NB4 (cell line): ENCODE measurements around the gene GCAT.
A peak's percentile ranks its signal among the peaks of the same experiment; 100 is the strongest.

ENCODE experiments used
- DNase-seq: peaks from one replicate; pipeline ENCODE4 v3.0.0; 2010; ENCODE audit warnings: low read depth
- H3K4me3 ChIP-seq: one replicate; pipeline ENCODE4 v1.5.1; 2011; ENCODE audit warnings: mild to moderate bottlenecking, low read depth, low read length, moderate library complexity
- MYC ChIP-seq: IDR thresholded peaks from 2 replicates; pipeline ENCODE4 v1.6.1; 2011; ENCODE audit warnings: low read depth, low read length
- POLR2A ChIP-seq: IDR thresholded peaks from 2 replicates; pipeline ENCODE4 v1.6.1; 2011; ENCODE audit warnings: mild to moderate bottlenecking; ENCODE audit not compliant: insufficient read length; ENCODE audit errors: extremely low read depth
- TF ChIP-seq, protein P1 (sequence below): IDR thresholded peaks from 2 replicates; pipeline ENCODE4 v1.6.1; 2011; ENCODE audit warnings: low read depth, low read length
- TF ChIP-seq, protein P2 (sequence below): IDR thresholded peaks from one replicate; pipeline ENCODE4 v1.5.1; 2012; ENCODE audit warnings: low read depth, low read length

GCAT gene

DNA sequence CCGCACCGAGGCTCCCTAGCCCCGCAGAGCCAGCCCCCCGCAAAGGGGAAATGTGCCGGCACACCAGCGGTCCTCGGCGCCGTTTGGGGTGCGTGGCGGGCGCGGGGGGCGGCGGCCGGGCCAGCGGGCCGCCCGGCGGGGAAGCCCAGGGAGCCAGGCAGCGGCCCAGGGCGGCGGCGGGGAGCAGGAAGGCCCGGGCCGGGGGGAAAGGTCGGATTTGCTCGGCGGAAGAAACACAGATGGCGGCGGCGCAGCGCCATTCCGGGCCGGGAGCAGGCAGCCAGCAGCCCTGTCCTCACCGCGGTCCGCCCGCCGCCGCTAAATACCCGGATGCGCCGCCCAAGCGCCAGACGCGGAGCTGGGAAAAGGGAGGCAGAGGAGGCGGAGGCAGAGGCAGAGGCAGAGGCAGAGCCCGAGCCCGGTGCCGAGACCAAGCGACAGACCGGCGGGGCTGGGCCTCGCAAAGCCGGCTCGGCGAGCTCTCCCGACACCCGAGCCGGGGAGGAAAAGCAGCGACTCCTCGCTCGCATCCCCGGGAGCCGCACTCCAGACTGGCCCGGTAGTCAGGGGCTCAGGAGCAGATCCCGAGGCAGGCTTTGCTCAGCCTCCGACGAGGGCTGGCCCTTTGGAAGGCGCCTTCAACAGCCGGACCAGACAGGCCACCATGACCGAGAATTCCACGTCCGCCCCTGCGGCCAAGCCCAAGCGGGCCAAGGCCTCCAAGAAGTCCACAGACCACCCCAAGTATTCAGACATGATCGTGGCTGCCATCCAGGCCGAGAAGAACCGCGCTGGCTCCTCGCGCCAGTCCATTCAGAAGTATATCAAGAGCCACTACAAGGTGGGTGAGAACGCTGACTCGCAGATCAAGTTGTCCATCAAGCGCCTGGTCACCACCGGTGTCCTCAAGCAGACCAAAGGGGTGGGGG, 2.6 kb upstream of the GCAT start:
- TF ChIP-seq MYC = no peak
- TF ChIP-seq, protein P1, sequence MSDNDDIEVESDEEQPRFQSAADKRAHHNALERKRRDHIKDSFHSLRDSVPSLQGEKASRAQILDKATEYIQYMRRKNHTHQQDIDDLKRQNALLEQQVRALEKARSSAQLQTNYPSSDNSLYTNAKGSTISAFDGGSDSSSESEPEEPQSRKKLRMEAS = no peak
- TF ChIP-seq, protein P2, sequence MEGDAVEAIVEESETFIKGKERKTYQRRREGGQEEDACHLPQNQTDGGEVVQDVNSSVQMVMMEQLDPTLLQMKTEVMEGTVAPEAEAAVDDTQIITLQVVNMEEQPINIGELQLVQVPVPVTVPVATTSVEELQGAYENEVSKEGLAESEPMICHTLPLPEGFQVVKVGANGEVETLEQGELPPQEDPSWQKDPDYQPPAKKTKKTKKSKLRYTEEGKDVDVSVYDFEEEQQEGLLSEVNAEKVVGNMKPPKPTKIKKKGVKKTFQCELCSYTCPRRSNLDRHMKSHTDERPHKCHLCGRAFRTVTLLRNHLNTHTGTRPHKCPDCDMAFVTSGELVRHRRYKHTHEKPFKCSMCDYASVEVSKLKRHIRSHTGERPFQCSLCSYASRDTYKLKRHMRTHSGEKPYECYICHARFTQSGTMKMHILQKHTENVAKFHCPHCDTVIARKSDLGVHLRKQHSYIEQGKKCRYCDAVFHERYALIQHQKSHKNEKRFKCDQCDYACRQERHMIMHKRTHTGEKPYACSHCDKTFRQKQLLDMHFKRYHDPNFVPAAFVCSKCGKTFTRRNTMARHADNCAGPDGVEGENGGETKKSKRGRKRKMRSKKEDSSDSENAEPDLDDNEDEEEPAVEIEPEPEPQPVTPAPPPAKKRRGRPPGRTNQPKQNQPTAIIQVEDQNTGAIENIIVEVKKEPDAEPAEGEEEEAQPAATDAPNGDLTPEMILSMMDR = no peak
- no peak overlapping the region for H3K4me3 ChIP-seq
- peak; percentile 78 for DNase-seq

DNA sequence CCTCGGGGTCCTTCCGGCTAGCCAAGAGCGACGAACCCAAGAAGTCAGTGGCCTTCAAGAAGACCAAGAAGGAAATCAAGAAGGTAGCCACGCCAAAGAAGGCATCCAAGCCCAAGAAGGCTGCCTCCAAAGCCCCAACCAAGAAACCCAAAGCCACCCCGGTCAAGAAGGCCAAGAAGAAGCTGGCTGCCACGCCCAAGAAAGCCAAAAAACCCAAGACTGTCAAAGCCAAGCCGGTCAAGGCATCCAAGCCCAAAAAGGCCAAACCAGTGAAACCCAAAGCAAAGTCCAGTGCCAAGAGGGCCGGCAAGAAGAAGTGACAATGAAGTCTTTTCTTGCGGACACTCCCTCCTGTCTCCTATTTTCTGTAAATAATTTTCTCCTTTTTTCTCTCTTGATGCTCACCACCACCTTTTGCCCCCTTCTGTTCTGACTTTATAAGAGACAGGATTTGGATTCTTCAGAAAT, 1.9 kb upstream of the GCAT start:
- no peak for TF ChIP-seq MYC
- TF ChIP-seq, protein P1 = no peak
- TF ChIP-seq, protein P2 = no peak
- no peak for TF ChIP-seq POLR2A
- no peak for DNase-seq
- H3K4me3 ChIP-seq = no peak overlapping the region

DNA sequence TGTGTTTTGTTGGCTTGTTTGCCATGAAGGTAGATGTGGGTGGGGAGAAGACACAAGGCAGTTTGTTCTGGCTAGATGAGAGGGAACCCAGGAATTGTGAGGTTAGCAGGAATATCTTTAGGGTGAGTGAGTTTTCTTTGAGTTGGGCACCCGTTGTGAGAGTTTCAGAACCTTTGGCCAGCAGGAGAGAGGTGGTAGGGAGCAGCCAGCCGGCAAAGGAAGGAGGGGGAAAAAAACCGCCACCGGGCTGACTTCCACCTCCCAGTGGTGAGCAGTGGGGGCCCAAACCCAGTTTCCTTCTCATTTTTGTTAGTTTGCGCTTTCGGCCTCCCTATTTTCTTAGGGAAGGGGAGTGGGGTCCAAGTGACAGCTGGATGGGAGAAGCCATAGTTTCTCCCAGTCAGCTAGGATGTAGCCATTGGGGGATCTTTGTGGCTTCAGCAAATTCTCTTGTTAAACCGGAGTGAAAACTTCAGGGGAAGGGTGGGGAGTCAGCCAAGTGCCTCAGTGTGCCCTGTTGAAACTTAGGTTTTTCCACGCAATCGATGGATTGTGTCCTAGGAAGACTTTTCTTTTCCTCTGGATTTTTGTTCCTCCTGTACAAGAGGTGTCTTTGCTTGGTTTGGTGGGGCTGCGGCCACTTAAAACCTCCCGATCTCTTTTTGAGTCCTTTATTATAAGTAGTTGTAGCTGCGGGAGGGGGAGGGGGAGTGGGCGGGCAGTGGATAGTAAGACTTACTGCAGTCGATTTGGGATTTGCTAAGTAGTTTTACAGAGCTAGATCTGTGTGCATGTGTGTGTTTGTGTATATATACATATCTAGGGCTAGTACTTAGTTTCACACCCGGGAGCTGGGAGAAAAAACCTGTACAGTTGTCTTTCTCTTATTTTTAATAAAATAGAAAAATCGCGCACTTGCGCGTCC, 1.1 kb upstream of the GCAT start:
- TF ChIP-seq, protein P1 = no peak
- TF ChIP-seq POLR2A = no peak
- TF ChIP-seq, protein P2 = no peak
- TF ChIP-seq MYC = no peak
- peak overlapping the region; percentile 62 for H3K4me3 ChIP-seq
- DNase-seq = peak; percentile 41

DNA sequence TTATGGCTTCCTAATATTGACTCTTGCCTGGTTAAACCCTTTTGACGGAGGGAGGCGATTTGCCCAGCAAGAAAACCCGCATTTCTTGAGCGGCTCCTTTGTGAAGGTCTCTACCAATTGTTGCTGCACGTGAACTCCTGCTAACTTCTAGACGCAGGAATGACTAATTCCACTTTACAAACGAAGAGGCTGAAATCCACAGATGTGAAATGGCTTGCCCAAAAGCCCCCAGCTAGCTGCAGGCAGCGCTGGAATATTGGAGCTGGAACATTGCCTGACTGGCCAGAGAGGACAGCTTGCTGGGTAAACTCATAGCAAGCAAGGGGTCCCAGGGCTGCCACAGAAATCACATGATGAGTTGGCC, 542 bp downstream of the GCAT start:
- TF ChIP-seq MYC = no peak
- TF ChIP-seq, protein P1 = no peak
- TF ChIP-seq, protein P2 = no peak
- no peak for TF ChIP-seq POLR2A
- DNase-seq = peak; percentile 46

DNA sequence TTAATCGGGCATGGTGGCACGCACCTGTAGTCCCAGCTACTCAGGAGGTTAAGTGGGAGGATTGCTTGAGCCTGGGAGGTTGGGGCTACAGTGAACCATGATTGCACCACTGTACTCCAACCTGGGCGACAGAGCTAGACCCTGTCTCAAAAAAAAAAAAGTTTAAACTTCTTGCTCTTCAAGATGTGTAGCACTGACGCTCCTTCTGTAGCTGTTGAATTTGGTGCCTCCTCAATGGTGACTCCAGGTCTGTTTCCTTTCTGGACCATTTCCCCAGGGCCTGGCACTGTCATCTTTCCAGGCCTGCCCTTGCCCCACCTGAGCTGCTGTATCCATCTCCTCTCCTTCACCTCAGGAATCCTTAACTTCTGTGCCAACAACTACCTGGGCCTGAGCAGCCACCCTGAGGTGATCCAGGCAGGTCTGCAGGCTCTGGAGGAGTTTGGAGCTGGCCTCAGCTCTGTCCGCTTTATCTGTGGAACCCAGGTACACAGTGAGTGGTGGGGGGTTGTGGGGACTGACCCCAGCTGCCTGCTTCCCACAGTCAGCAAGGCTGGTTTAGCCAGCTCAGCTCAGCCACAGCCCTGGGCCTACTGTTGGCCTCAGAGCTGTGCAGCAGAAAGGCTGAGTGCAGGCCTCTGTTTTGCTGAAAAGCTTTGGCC, 2.1 kb downstream of the GCAT start:
- DNase-seq = no peak
- H3K4me3 ChIP-seq = no peak overlapping the region
- TF ChIP-seq MYC = no peak
- TF ChIP-seq, protein P2 = no peak
- TF ChIP-seq, protein P1 = no peak
- no peak for TF ChIP-seq POLR2A

More for the DNA sequence above, 542 bp downstream of the GCAT start:
- H3K4me3 ChIP-seq = peak overlapping the region; percentile 85
